Measurements from ENCODE around the gene LAMA2. TPM values are rescaled to one million over a fixed set of nuclear protein-coding genes. Genes with fewer than 3 reads are reported as not detected.

LAMA2 gene
- polyA plus RNA-seq, 1 of the 3 experiments (the other 2 are of a cell fraction): 0.92 TPM

DNA sequence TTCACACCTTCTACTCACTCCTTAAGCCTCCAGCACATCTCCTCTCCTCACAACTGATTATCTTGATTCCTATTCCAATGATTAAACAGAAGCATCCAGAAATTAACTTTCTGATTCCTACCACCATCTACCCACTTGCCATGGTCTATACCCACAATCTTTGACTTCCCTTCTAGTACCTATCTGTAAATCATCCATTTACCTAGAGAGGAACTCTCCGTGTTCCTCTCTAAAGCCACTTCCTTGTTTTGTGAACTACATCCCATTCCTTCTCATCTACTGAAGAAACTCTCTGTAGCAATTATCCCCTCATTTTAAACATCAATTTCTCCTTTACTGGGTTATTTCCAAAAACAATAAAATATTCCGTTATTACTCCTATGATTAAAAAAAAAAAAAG, 659.8 kb downstream of the LAMA2 start:
- TF ChIP-seq RCOR1 (IDR thresholded peaks at IDR 0.05; ENCODE audit: low read length): no peak
- no peak for TF ChIP-seq JUND (IDR thresholded peaks at IDR 0.05)
- TF ChIP-seq TEAD4 (IDR thresholded peaks at IDR 0.05; ENCODE audit: borderline replicate concordance, insufficient read depth): no peak
- TF ChIP-seq, protein P1, sequence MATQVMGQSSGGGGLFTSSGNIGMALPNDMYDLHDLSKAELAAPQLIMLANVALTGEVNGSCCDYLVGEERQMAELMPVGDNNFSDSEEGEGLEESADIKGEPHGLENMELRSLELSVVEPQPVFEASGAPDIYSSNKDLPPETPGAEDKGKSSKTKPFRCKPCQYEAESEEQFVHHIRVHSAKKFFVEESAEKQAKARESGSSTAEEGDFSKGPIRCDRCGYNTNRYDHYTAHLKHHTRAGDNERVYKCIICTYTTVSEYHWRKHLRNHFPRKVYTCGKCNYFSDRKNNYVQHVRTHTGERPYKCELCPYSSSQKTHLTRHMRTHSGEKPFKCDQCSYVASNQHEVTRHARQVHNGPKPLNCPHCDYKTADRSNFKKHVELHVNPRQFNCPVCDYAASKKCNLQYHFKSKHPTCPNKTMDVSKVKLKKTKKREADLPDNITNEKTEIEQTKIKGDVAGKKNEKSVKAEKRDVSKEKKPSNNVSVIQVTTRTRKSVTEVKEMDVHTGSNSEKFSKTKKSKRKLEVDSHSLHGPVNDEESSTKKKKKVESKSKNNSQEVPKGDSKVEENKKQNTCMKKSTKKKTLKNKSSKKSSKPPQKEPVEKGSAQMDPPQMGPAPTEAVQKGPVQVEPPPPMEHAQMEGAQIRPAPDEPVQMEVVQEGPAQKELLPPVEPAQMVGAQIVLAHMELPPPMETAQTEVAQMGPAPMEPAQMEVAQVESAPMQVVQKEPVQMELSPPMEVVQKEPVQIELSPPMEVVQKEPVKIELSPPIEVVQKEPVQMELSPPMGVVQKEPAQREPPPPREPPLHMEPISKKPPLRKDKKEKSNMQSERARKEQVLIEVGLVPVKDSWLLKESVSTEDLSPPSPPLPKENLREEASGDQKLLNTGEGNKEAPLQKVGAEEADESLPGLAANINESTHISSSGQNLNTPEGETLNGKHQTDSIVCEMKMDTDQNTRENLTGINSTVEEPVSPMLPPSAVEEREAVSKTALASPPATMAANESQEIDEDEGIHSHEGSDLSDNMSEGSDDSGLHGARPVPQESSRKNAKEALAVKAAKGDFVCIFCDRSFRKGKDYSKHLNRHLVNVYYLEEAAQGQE (IDR thresholded peaks at IDR 0.05; ENCODE audit: low read depth, low read length): no peak
- no peak for TF ChIP-seq EZH2phosphoT487 (IDR thresholded peaks at IDR 0.05; ENCODE audit: borderline replicate concordance, low read depth)
- no peak for TF ChIP-seq EP300 (IDR thresholded peaks at IDR 0.05; ENCODE audit: borderline replicate concordance in 1 of 2, low read depth in 1 of 2, low read length in 1 of 2)
- TF ChIP-seq, protein P2, sequence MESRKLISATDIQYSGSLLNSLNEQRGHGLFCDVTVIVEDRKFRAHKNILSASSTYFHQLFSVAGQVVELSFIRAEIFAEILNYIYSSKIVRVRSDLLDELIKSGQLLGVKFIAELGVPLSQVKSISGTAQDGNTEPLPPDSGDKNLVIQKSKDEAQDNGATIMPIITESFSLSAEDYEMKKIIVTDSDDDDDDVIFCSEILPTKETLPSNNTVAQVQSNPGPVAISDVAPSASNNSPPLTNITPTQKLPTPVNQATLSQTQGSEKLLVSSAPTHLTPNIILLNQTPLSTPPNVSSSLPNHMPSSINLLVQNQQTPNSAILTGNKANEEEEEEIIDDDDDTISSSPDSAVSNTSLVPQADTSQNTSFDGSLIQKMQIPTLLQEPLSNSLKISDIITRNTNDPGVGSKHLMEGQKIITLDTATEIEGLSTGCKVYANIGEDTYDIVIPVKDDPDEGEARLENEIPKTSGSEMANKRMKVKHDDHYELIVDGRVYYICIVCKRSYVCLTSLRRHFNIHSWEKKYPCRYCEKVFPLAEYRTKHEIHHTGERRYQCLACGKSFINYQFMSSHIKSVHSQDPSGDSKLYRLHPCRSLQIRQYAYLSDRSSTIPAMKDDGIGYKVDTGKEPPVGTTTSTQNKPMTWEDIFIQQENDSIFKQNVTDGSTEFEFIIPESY (IDR thresholded peaks at IDR 0.05; ENCODE audit: borderline replicate concordance, low read depth): no peak
- TF ChIP-seq CTCF (IDR thresholded peaks at IDR 0.05): no peak
- TF ChIP-seq FOSL2 (IDR thresholded peaks at IDR 0.05; ENCODE audit: borderline replicate concordance, low read depth): no peak
- TF ChIP-seq RFX5 (IDR thresholded peaks at IDR 0.05; ENCODE audit: low read length): no peak
- TF ChIP-seq CHD2 (IDR thresholded peaks at IDR 0.05; ENCODE audit: low read length, partially characterized antibody): no peak
- TF ChIP-seq GABPA (IDR thresholded peaks at IDR 0.05; ENCODE audit: low read depth): no peak
- TF ChIP-seq, protein P3, sequence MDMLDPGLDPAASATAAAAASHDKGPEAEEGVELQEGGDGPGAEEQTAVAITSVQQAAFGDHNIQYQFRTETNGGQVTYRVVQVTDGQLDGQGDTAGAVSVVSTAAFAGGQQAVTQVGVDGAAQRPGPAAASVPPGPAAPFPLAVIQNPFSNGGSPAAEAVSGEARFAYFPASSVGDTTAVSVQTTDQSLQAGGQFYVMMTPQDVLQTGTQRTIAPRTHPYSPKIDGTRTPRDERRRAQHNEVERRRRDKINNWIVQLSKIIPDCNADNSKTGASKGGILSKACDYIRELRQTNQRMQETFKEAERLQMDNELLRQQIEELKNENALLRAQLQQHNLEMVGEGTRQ (IDR thresholded peaks at IDR 0.05; ENCODE audit: borderline replicate concordance, low read depth, low read length): no peak
- TF ChIP-seq YY1 (IDR thresholded peaks at IDR 0.05; ENCODE audit: low read depth): no peak
- H3K27ac ChIP-seq (ENCODE audit: low read depth in 2 of 2, low read length in 1 of 2): no peak overlapping the region
- H4K20me1 ChIP-seq (ENCODE audit: insufficient read depth): no peaks in the 10 kb centered on the region
- H3K4me3 ChIP-seq (ENCODE audit: low read depth in 2 of 2, low read length in 1 of 2): no peak overlapping the region
- peaks cover 28 to 58% of the 10 kb centered on the region in 2 experiments for H3K36me3 ChIP-seq (replicated peaks in 1 of 2; ENCODE audit: control insufficient read depth in 1 of 2, insufficient read depth in 2 of 2, low read length in 1 of 2)
- H2AFZ ChIP-seq (ENCODE audit: low read depth): no peak overlapping the region
- no peaks in the 10 kb centered on the region for H3K27me3 ChIP-seq (ENCODE audit: insufficient read depth)
- no peak for DNase-seq
- H3F3A ChIP-seq (replicated peaks; ENCODE audit: insufficient read depth): peaks cover 18% of the 10 kb centered on the region
- ChIA-PET POLR2A (no interaction called here), CTCF (interaction anchor here (0.6 kb wide), 1 partner anchor 479 kb away, joined by 3 read pairs; no protein-coding TSS in a partner anchor)
- 76% methylated on average over 2 of the region's 2 CpGs for WGBS (ENCODE audit: low lambda C conversion rate)
- H3K4me1 ChIP-seq (ENCODE audit: control insufficient read depth in 1 of 2, insufficient read depth in 2 of 2, low read depth in 1 of 2, low read length in 1 of 2): no peaks in the 10 kb centered on the region
- peaks cover 8% of the 10 kb centered on the region; the same call in 1 of the 2 replicates for H3K9me3 ChIP-seq
- H3K4me2 ChIP-seq: no peak overlapping the region
- no peaks in the 10 kb centered on the region for H3K9me2 ChIP-seq
- no peaks in the 10 kb centered on the region for H3K79me2 ChIP-seq (ENCODE audit: insufficient read depth)
- no peak overlapping the region for H3K9ac ChIP-seq

Data from SK-N-SH (cell line).